ENCODE results near the gene PRKAR1B.

The PRKAR1B gene

DNA sequence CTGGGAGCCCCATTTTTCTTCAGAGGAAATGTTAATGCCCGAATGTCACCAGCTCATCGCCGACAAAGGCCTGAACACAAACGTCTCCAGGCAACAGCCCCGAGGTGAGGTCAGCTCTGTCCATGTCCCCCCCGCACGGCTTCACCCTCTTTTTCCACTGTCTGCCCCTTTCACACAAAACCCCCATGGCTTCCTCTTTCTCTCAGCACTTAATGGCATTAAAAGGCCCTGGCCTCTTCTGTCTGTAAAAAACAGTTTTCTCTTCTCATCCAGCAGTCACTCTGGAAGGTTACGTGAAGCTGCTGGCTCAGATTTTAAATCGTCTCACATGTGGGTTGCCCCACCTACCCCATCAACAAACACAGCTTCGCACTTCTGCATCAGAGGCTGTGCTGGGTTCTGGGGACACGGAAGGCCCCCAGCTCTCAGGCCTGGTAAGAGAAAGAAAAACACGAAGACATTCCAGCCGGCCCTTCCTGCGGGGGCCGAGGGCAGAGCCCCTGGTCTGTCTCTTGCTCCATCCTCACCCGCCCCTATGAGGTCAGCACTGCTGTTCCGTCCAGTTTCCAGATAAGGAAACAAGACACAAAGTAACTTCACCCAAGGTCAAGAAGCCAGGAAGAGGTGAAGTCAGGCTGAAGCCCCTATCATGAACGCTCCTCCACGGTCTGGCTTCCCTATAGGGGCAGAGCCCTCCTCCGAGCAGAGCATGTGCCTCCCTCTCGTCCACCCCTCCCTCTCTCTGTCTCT is 116.4 kb downstream of the PRKAR1B start:
- DNase-seq (ENCODE audit: low read depth), result no peak

DNA sequence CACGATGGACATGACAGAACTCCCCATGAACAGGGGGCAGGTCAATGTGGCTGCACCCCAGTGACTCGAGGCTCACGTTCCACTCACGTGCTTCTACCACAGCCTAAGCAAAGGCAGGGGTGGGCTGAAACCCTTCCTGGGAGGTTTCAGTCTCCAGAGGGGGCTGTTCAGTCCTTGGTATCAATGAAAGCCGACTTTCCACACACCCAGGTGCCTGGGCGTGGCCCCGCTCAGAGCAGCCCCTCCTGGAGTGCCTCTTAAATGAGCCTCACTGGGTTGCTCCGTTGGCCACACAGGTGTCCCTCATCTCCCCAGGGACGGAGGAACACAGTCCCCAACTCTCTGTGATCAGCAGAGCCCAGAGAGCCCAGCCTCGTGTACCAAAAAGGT is 116.9 kb downstream of the PRKAR1B start:
- TF ChIP-seq, protein P1, sequence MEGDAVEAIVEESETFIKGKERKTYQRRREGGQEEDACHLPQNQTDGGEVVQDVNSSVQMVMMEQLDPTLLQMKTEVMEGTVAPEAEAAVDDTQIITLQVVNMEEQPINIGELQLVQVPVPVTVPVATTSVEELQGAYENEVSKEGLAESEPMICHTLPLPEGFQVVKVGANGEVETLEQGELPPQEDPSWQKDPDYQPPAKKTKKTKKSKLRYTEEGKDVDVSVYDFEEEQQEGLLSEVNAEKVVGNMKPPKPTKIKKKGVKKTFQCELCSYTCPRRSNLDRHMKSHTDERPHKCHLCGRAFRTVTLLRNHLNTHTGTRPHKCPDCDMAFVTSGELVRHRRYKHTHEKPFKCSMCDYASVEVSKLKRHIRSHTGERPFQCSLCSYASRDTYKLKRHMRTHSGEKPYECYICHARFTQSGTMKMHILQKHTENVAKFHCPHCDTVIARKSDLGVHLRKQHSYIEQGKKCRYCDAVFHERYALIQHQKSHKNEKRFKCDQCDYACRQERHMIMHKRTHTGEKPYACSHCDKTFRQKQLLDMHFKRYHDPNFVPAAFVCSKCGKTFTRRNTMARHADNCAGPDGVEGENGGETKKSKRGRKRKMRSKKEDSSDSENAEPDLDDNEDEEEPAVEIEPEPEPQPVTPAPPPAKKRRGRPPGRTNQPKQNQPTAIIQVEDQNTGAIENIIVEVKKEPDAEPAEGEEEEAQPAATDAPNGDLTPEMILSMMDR (conservative IDR thresholded peaks at IDR 0.05; ENCODE audit: low read length), result no peak
- H3K4me3 ChIP-seq (ENCODE audit: low read length), result no peak overlapping the region
- no peak for DNase-seq (ENCODE audit: low read depth)

More for the DNA sequence above, 116.4 kb downstream of the PRKAR1B start:
- TF ChIP-seq, protein P1 (conservative IDR thresholded peaks at IDR 0.05; ENCODE audit: low read length), result no peak
- no peak overlapping the region for H3K4me3 ChIP-seq (ENCODE audit: low read length)

DNA sequence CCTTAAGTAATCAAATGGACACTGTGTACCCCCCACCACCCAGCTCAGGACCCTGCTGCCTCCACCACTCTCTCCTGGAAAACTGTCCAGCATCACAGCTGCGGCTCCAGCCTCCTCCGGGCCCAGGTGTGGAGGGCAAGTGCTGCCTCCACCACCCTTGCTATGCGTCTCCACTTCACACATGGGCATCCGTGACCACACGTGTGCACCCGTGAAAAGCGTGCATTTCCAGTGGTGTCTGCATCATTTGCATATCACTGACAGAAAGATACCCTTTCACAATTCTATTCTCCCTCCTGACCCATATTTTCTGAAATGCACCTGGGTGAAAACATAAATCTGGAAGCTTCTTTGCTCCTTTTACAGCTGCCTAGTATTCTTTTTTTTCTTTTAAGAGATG is 117.7 kb downstream of the PRKAR1B start:
- H3K4me3 ChIP-seq (ENCODE audit: low read length), result no peak overlapping the region
- DNase-seq (ENCODE audit: low read depth), result no peak
- TF ChIP-seq, protein P1 (conservative IDR thresholded peaks at IDR 0.05; ENCODE audit: low read length), result no peak

DNA sequence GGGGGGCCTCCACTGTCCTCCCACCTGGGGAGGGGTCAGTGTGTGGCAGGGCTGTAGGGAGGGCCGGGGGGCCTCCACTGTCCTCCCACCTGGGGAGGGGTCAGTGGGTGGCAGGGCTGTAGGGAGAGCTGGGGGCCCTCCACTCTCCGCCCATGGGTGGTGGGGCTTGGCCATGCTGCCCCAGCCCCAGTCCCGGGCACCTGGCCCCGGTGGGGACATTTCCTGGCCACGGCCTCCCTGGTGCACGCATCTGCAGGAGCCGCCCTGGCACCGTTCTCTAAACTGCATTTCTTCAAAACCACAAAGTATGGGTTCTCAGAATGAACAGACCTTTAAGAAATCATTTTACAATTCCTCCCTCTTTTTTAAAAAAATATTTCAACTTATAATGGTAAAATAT is 118.1 kb downstream of the PRKAR1B start:
- no peak for DNase-seq (ENCODE audit: low read depth)
- no peak overlapping the region for H3K4me3 ChIP-seq (ENCODE audit: low read length)
- TF ChIP-seq, protein P1 (conservative IDR thresholded peaks at IDR 0.05; ENCODE audit: low read length), result no peak

DNA sequence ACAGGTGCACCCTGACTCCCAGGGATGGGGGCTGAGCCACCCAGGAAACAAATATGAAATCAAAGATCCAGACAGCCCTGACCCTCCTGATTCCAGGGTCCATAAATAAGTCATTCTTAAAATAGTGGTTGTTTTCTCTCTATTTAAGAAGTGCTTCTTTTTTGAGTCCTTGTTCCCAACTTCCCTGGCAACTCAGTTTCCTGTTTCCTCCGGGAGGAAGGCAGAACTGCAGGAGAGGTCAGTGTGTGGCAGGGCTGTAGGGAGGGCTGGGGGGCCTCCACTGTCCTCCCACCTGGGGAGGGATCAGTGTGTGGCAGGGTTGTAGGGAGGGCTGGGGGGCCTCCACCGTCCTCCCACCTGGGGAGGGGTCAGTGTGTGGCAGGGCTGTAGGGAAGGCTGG is 118.7 kb downstream of the PRKAR1B start:
- no peak for DNase-seq (ENCODE audit: low read depth)
- TF ChIP-seq, protein P1 (conservative IDR thresholded peaks at IDR 0.05; ENCODE audit: low read length), result no peak
- no peak overlapping the region for H3K4me3 ChIP-seq (ENCODE audit: low read length)

DNA sequence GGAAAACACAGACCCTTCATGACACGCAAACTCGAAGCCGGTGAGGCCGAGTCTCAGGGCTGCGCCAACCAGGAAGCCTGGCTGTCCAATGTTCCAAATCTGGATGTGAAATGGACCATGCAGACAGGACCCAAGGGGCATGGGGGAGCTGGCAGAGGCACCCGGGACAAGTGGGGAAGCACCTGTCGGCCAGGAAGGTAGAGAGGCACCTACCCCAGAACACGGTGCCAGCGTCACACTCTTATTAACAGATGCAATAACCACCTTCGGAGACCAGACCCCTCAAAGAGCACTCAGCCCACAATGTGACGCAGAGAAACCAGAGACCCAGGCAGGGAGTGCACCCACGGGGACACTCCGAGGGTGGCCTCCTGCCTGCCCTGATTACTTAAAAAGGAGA is 119.1 kb downstream of the PRKAR1B start:
- no peak for DNase-seq (ENCODE audit: low read depth)
- TF ChIP-seq, protein P1 (conservative IDR thresholded peaks at IDR 0.05; ENCODE audit: low read length), result no peak
- no peak overlapping the region for H3K4me3 ChIP-seq (ENCODE audit: low read length)

DNA sequence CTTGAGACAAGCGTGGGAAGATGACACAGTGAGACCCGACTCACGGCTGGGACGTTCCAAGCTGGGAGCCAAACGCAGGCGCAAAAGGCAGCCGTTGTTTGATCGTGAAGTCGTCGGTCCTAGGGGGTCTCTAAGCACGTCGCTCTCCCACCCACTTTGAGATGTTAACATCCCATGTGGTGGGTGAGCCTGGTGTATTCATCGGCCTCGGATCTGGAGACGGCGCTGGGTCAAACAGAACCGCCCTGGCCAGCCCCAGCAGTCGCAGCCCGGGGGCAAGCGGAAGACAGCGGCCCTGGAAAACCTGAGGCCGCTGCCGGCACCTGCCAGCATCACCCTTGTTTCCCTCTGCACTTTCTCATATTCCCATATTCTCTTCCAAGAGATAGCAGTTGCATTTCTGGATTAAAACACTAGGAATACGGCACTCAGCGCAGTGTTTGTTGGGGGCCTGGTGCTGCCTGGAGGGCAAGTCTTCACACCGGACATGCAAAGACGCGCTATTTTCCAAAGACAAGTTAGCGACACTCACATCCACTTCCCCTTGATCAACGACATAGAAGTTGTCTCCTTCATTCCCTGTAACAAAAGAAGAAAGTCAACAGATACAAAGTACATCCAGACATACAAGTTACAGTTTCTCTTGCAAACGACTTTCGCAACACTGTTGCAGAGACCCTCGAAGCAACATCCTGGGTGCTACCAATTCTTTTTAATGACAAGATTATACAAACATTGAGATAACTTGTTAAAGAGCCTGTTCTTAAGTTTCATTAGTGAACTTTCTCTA is 121.2 kb downstream of the PRKAR1B start:
- TF ChIP-seq, protein P1 (conservative IDR thresholded peaks at IDR 0.05; ENCODE audit: low read length), result no peak
- DNase-seq (ENCODE audit: low read depth), result no peak
- H3K4me3 ChIP-seq (ENCODE audit: low read length), result no peak overlapping the region

Measured in AG10803 (cell line).